IMR-90 (cell line): ENCODE results near the gene ABCF1. TPM values are rescaled to one million over a fixed set of nuclear protein-coding genes. Genes with fewer than 3 reads are reported as not detected.
A peak's percentile ranks its signal among the peaks of the same experiment; 100 is the strongest.

Source experiments
- ATAC-seq: fragments of 200-7000 bp; cut with Tn5 transposase; 2 replicates; pipeline ENCODE4 v1.9.1; 2020; ENCODE audit warnings: low read depth, mild to moderate bottlenecking, moderate library complexity
- BruUV-seq: library from RNA; stranded (reverse); fragments of 400-500 nt; replicated peaks from 2 replicates; lab custom pipeline; 2021; lab: Mats Ljungman, UMichigan
- CTCF ChIA-PET: fragments of 300-600 bp; formaldehyde crosslinking; extraction: SDS; loops from one replicate; lab custom pipeline; 2021; ENCODE audit warnings: antibody characterized with exemption; lab: Yijun Ruan, JAX
- POLR2A ChIA-PET: fragments of 300-600 bp; sonication (Branson Sonifier 250); formaldehyde crosslinking; loops from one replicate; lab custom pipeline; 2022; ENCODE audit warnings: antibody characterized with exemption; ENCODE audit not compliant: unreplicated experiment; lab: Charles Lee
- DNase-seq: peaks from one replicate; pipeline ENCODE4 v3.0.0; 2013
- H2AFZ ChIP-seq: replicated peaks from 2 replicates; pipeline ENCODE3; 2013; ENCODE audit warnings: low read length, mild to moderate bottlenecking; ENCODE audit not compliant: poor library complexity
- H2AK5ac ChIP-seq: 2 replicates; pipeline ENCODE4 v1.6.1; 2013; ENCODE audit warnings: low read depth, low read length, inconsistent platforms
- H2AK9ac ChIP-seq: replicated peaks from 2 replicates; pipeline ENCODE3; 2013; ENCODE audit warnings: mild to moderate bottlenecking, low read depth, low read length, moderate library complexity; ENCODE audit not compliant: poor library complexity
- H2BK120ac ChIP-seq: 2 replicates; pipeline ENCODE4 v1.6.1; 2013; ENCODE audit warnings: low read depth, low read length, inconsistent platforms
- H2BK15ac ChIP-seq: 3 replicates; pipeline ENCODE4 v1.6.1; 2013; ENCODE audit warnings: low read depth, low read length, inconsistent platforms
- H2BK20ac ChIP-seq: 2 replicates; pipeline ENCODE4 v1.6.1; 2013; ENCODE audit warnings: low read depth, mild to moderate bottlenecking, inconsistent platforms, low read length, moderate library complexity
- H2BK5ac ChIP-seq: 2 replicates; pipeline ENCODE4 v1.6.1; 2013; ENCODE audit warnings: mild to moderate bottlenecking, low read depth, low read length, inconsistent platforms; ENCODE audit not compliant: poor library complexity, severe bottlenecking
- H3K14ac ChIP-seq: replicated peaks from 2 replicates; pipeline ENCODE4 v1.6.1; 2013; ENCODE audit warnings: low read depth, low read length, inconsistent platforms
- H3K18ac ChIP-seq: 2 replicates; pipeline ENCODE4 v1.6.1; 2013; ENCODE audit warnings: low read depth, low read length, control low read depth
- H3K23ac ChIP-seq: 2 replicates; pipeline ENCODE4 v1.6.1; 2013; ENCODE audit warnings: low read depth, low read length, inconsistent platforms
- H3K27ac ChIP-seq: 2 replicates; pipeline ENCODE4 v1.5.1; 2013; ENCODE audit warnings: mild to moderate bottlenecking, control low read depth, low read length; ENCODE audit not compliant: insufficient read depth
- H3K27me3 ChIP-seq: 2 replicates; pipeline ENCODE4 v1.6.1; 2013; ENCODE audit warnings: low read length; ENCODE audit not compliant: control insufficient read depth, insufficient read depth
- H3K36me3 ChIP-seq: 2 replicates; pipeline ENCODE4 v1.6.1; 2013; ENCODE audit warnings: low read length, mixed read lengths; ENCODE audit not compliant: control insufficient read depth, insufficient read depth
- H3K4ac ChIP-seq: 2 replicates; pipeline ENCODE4 v1.6.1; 2013; ENCODE audit warnings: low read depth, low read length, inconsistent platforms
- H3K4me1 ChIP-seq: 2 replicates; pipeline ENCODE4 v1.6.1; 2013; ENCODE audit warnings: low read length, mixed read lengths; ENCODE audit not compliant: control insufficient read depth, insufficient read depth
- H3K4me2 ChIP-seq: 2 replicates; pipeline ENCODE4 v1.6.1; 2013; ENCODE audit warnings: low read depth, mild to moderate bottlenecking, control low read depth, low read length, moderate library complexity
- H3K4me3 ChIP-seq: 2 replicates; pipeline ENCODE4 v1.5.1; 2013; ENCODE audit warnings: low read depth, mild to moderate bottlenecking, control low read depth, low read length, moderate library complexity; ENCODE audit not compliant: insufficient read depth
- H3K56ac ChIP-seq: 2 replicates; pipeline ENCODE4 v1.6.1; 2013; ENCODE audit warnings: low read length, inconsistent platforms; ENCODE audit not compliant: insufficient read depth; ENCODE audit errors: extremely low read depth
- H3K79me1 ChIP-seq, 2 experiments: 2 replicates each; pipeline ENCODE4 v1.6.1; 2013; ENCODE audit warnings: low read length in 2 of 2, inconsistent platforms in 1 of 2, low read depth in 1 of 2
- H3K9ac ChIP-seq: 2 replicates; pipeline ENCODE4 v1.6.1; 2013; ENCODE audit warnings: low read depth, low read length, control low read depth
- H3K9me1 ChIP-seq: 2 replicates; pipeline ENCODE4 v1.6.1; 2013; ENCODE audit warnings: low read length, inconsistent platforms; ENCODE audit not compliant: insufficient read depth
- H3K9me3 ChIP-seq: 2 replicates; pipeline ENCODE4 v1.6.1; 2013; ENCODE audit warnings: low read length; ENCODE audit not compliant: control insufficient read depth, insufficient read depth
- H4K20me1 ChIP-seq: 2 replicates; pipeline ENCODE4 v1.6.1; 2013; ENCODE audit warnings: low read length, inconsistent platforms; ENCODE audit not compliant: insufficient read depth
- H4K5ac ChIP-seq: 2 replicates; pipeline ENCODE4 v1.6.1; 2013; ENCODE audit warnings: mild to moderate bottlenecking, low read depth, low read length, control low read depth
- H4K8ac ChIP-seq, 2 experiments: 2 replicates each; pipeline ENCODE4 v1.6.1; 2013; ENCODE audit warnings: low read depth in 2 of 2, low read length in 2 of 2, control low read depth in 1 of 2, inconsistent platforms in 1 of 2
- H4K91ac ChIP-seq: 2 replicates; pipeline ENCODE4 v1.6.1; 2013; ENCODE audit warnings: low read depth, low read length, inconsistent platforms; ENCODE audit not compliant: insufficient read depth
- FOS ChIP-seq: fragments of 150-350 bp; IDR thresholded peaks from 2 replicates; pipeline ENCODE4 v1.6.1; 2016; ENCODE audit warnings: low read depth, low read length
- RAD21 ChIP-seq: IDR thresholded peaks from 2 replicates; pipeline ENCODE4 v1.6.1; 2012; ENCODE audit warnings: low read length, improper control_type of control experiment
- RFX5 ChIP-seq: IDR thresholded peaks from 2 replicates; pipeline ENCODE4 v1.8.0; 2012; ENCODE audit warnings: low read depth, mild to moderate bottlenecking, low read length, moderate library complexity
- SMC3 ChIP-seq: fragments of 150-350 bp; IDR thresholded peaks from 2 replicates; pipeline ENCODE4 v1.6.1; 2016; ENCODE audit warnings: low read depth, mild to moderate bottlenecking, antibody characterized with exemption, low read length, moderate library complexity
- WGBS, 2 experiments: methylation state at CpG; one replicate each; pipeline versions ENCODE4 v1.1.5 to v1.1.7; 2013; ENCODE audit warnings: missing lambda C conversion rate in 2 of 2; ENCODE audit not compliant: insufficient read length in 1 of 2; ENCODE audit errors: extremely low coverage in 2 of 2; 5-methylcytosine and 5-hydroxymethylcytosine counted together
- dilution Hi-C: fragments of 300-500 bp; cut with HindIII; formaldehyde crosslinking; loops from one replicate; pipeline ENCODE4 v1.14.3; 2018; ENCODE audit warnings: low sequenced_read_pairs; ENCODE audit not compliant: unreplicated experiment
- in situ Hi-C: fragments of 300-500 bp; cut with MboI; formaldehyde crosslinking; loops from 3 replicates; pipeline ENCODE4 v1.14.3; 2019; ENCODE audit warnings: low sequenced_read_pairs, inconsistent platforms, mixed read lengths
- intact Hi-C: fragments of 100-400 bp; cut with micrococcal nuclease; formaldehyde crosslinking; loops from 2 replicates; pipeline ENCODE4 v1.10.0; 2022
- polyA plus RNA-seq, 3 experiments: library from polyadenylated mRNA; depleted of rRNA; stranded (reverse); fragments of >200 nt; gene quantifications; 2 replicates each; pipeline ENCODE4 v1.2.3, GENCODE V29; 2012; ENCODE audit warnings: low replicate concordance in 1 of 3
- total RNA-seq: library from RNA; depleted of rRNA; stranded (reverse); fragments of >200 nt; gene quantifications from 2 replicates; pipeline ENCODE4 v1.2.3, GENCODE V29; 2012
- TF ChIP-seq, protein P1 (sequence below): conservative IDR thresholded peaks from 2 replicates; pipeline ENCODE4 v1.5.1; 2012; ENCODE audit warnings: mild to moderate bottlenecking, low read depth, low read length, improper control_type of control experiment

Gene ABCF1
- total and polyA plus RNA-seq, 2 of the 4 experiments (the other 2 are of a cell fraction) = 39.1 to 48.6 TPM

DNA sequence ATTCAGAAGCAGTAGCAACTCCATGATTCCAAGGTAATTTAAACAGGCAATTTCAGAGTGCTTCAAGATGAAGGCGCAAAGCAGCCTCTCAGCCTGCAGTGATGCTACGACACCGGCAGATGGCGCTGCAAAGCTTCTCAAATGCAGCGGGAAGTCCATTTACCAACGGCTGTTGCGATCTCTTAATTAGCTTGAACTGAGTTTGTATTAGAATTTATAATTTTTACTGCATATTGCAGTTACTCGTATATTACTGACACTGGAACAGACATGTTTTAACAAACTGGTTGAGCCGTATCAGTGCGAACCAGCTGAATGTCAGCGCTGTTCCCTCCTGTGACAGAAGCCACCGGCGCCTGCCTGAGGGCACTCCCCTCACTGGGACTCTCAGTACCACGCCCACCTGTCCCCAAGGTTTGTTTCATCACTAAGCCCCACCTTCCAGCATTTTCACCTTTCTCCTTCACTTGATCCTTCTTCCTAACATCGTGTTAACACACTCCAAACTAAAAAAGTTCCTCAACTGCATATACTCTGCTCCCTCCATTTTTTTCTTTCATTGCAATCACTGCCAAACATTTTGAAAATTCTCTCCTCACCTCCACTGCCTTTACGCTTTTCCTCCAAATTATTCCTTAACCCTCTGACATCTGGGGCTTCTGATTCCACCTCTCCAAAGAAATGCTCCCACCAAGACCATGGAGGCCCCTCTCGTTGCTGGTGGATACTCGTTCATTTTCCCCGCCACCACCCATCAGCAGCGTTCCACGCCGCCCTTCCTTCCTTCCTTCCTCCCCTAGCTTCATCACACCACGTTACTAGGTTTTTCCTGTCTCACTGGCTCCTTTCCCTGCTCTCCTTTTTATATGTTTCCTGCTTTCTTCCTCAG lies 29.5 kb upstream of the ABCF1 start:
- peak overlapping the region; percentile 30 for H2AK9ac ChIP-seq
- H3K9me1 ChIP-seq = no peaks in the 10 kb centered on the region
- no peak for TF ChIP-seq FOS
- TF ChIP-seq, protein P1, sequence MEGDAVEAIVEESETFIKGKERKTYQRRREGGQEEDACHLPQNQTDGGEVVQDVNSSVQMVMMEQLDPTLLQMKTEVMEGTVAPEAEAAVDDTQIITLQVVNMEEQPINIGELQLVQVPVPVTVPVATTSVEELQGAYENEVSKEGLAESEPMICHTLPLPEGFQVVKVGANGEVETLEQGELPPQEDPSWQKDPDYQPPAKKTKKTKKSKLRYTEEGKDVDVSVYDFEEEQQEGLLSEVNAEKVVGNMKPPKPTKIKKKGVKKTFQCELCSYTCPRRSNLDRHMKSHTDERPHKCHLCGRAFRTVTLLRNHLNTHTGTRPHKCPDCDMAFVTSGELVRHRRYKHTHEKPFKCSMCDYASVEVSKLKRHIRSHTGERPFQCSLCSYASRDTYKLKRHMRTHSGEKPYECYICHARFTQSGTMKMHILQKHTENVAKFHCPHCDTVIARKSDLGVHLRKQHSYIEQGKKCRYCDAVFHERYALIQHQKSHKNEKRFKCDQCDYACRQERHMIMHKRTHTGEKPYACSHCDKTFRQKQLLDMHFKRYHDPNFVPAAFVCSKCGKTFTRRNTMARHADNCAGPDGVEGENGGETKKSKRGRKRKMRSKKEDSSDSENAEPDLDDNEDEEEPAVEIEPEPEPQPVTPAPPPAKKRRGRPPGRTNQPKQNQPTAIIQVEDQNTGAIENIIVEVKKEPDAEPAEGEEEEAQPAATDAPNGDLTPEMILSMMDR = peak; percentile 91
- peak; percentile 69 for TF ChIP-seq RAD21
- no peak for TF ChIP-seq RFX5
- peak; percentile 71 for TF ChIP-seq SMC3
- H3K18ac ChIP-seq = no peak overlapping the region
- H4K20me1 ChIP-seq = no peaks in the 10 kb centered on the region
- H2AK5ac ChIP-seq = no peak overlapping the region; the same call in 1 of the 2 replicates
- peak; percentile 87 for DNase-seq
- no peaks in the 10 kb centered on the region for H3K9me3 ChIP-seq
- no peak overlapping the region for H2BK15ac ChIP-seq
- H3K4ac ChIP-seq = no peak overlapping the region
- peak overlapping the region; percentile 74 for H2AFZ ChIP-seq
- intact Hi-C loops (loop anchor here (5.0 kb wide), 1 partner anchor 546 kb away; no protein-coding TSS in a partner anchor), dilution Hi-C loops (no loop called here), in situ Hi-C loops (no loop called here)
- H3K79me1 ChIP-seq = no peaks in the 10 kb centered on the region
- no peak overlapping the region for H3K56ac ChIP-seq
- H4K8ac ChIP-seq = no peak overlapping the region
- H3K4me2 ChIP-seq = peak overlapping the region; percentile 78
- CTCF ChIA-PET = interaction anchor here (0.5 to 1.8 kb wide), 24 partner anchors 8 to 546 kb away, joined by 3 to 33 read pairs (median 4); partner anchors contain the start of genes ABCF1 and PRR3
- no peaks in the 10 kb centered on the region for H3K27me3 ChIP-seq
- no peak overlapping the region for H4K91ac ChIP-seq
- H3K36me3 ChIP-seq = peaks cover 12% of the 10 kb centered on the region
- no peak overlapping the region for H3K9ac ChIP-seq
- H2BK120ac ChIP-seq = no peak overlapping the region
- H3K14ac ChIP-seq = no peak overlapping the region
- POLR2A ChIA-PET = interaction anchor here (0.7 kb wide), 1 partner anchor 66 kb away, joined by 4 read pairs; no protein-coding TSS in a partner anchor
- H2BK20ac ChIP-seq = no peak overlapping the region
- BruUV-seq = no TSS peak
- no peak overlapping the region for H2BK5ac ChIP-seq
- H4K5ac ChIP-seq = no peak overlapping the region
- peak; percentile 85 for ATAC-seq
- H3K4me1 ChIP-seq = no peaks in the 10 kb centered on the region
- WGBS, 2 experiments = 33% methylated on average over 15 of the region's 23 CpGs; no CpG with 5 or more reads in 1 of the 2 experiments
- H3K4me3 ChIP-seq = no peak overlapping the region; the same call in 1 of the 2 replicates
- H3K23ac ChIP-seq = no peak overlapping the region
- no peak overlapping the region for H3K27ac ChIP-seq
